HCT116 (cell line): ENCODE results near the gene DPEP3.

Experiments
- CEBPB ChIP-seq: IDR thresholded peaks from 2 replicates; pipeline ENCODE4 v1.6.1; 2012; ENCODE audit warnings: low read depth
- TF ChIP-seq, protein P1 (sequence below): IDR thresholded peaks from 2 replicates; pipeline ENCODE4 v1.6.1; 2012; ENCODE audit warnings: low read depth

DNA sequence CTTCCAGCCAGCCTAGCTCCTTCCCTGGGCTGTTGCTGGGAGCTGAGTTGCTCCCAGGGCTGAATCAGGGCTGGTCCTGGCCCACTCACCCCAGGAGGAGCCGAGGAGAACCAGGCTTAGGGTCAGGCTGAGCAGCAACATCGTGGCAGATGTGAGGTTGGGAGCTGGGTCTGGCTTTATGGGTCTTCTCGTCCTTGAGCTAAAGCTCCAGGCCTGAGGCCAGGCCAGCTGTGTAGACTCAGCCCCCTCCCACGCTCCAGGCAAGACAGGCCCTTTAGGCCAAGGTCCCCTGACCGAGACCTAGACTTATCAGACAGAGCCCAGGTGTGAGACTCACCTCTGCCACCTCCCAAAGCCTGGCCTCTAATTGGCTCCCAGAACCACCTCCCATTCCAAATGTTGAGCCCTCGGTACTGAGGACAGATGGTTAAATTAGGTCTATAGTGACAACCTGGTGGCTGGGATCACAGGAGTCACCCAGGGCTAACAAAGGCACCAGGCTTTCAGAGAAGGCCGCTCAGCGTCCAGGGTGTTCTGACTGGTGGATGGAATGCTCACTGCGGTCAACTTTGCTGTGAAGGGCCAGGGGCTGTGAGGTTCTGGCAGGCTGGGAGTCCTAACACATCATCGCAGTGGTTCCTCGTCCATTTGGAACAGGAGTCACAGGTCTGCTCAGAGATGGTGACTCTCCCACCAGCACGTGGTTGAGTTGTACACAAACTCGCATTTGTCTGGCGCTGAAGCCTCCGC, 48.4 kb downstream of the DPEP3 start, which contains the start of gene CTRL:
- no peak for TF ChIP-seq CEBPB
- TF ChIP-seq, protein P1, sequence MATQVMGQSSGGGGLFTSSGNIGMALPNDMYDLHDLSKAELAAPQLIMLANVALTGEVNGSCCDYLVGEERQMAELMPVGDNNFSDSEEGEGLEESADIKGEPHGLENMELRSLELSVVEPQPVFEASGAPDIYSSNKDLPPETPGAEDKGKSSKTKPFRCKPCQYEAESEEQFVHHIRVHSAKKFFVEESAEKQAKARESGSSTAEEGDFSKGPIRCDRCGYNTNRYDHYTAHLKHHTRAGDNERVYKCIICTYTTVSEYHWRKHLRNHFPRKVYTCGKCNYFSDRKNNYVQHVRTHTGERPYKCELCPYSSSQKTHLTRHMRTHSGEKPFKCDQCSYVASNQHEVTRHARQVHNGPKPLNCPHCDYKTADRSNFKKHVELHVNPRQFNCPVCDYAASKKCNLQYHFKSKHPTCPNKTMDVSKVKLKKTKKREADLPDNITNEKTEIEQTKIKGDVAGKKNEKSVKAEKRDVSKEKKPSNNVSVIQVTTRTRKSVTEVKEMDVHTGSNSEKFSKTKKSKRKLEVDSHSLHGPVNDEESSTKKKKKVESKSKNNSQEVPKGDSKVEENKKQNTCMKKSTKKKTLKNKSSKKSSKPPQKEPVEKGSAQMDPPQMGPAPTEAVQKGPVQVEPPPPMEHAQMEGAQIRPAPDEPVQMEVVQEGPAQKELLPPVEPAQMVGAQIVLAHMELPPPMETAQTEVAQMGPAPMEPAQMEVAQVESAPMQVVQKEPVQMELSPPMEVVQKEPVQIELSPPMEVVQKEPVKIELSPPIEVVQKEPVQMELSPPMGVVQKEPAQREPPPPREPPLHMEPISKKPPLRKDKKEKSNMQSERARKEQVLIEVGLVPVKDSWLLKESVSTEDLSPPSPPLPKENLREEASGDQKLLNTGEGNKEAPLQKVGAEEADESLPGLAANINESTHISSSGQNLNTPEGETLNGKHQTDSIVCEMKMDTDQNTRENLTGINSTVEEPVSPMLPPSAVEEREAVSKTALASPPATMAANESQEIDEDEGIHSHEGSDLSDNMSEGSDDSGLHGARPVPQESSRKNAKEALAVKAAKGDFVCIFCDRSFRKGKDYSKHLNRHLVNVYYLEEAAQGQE: no peak
